ENCODE data around the gene ITGA1. TPM values are rescaled to one million over a fixed set of nuclear protein-coding genes. Genes with fewer than 3 reads are reported as not detected.

ITGA1 gene
- total RNA-seq, 3 donors from 2014 or later: 2.1 to 6.3 (median 4.7) TPM

DNA sequence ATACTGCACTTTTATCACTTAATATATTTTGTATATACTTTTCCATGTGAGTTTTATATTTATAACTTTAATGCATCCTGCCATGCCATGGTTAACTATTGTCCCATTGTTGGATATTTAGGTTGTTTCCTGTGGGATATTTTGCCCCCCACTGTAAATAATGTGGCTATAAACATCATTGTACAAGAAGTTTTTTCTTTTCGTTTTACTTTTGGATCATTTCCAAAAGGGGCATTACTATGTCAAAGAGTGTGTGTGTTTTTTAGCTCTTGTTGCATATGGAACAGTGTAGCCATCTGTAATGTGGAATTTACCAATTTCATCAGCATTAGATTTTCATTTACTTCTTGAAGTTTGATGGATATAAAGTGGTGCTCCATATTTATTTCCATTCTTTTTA, 214.8 kb downstream of the ITGA1 start:
- ATAC-seq: no peak
- Mint-ChIP-seq H3K9me3 (no peaks in the 10 kb centered on the region), H3K36me3 (ENCODE audit: insufficient read depth) (no peaks in the 10 kb centered on the region), H3K27me3 (ENCODE audit: low read depth) (no peaks in the 10 kb centered on the region), H3K4me3 (no peak overlapping the region), H3K4me1 (ENCODE audit: low read depth) (peaks cover 21% of the 10 kb centered on the region)
- DNase-seq: no peak

DNA sequence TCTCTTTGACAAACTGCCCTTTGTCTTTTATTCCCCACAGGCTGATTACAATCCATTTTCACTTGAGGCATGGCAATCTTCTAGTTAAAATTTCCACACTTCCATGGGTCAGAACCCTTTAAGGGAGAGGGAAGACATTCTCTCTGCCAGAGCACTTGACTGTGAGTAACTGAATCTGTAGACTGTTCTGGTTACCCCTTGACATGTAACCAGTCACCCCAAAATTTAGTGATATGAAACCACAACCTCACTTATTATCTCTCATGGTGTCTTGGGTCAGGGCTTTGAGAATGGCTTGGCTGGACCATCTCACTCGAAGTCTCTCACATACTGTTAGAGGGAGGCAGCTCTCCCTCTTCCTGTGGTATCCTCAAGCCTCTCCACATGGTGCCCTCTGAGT, 215.4 kb downstream of the ITGA1 start:
- DNase-seq (no peak), ATAC-seq (no peak)
- Mint-ChIP-seq H3K9me3 (no peaks in the 10 kb centered on the region), H3K4me3 (no peak overlapping the region), H3K36me3 (ENCODE audit: insufficient read depth) (no peaks in the 10 kb centered on the region), H3K4me1 (ENCODE audit: low read depth) (peaks cover 27% of the 10 kb centered on the region), H3K27me3 (ENCODE audit: low read depth) (no peaks in the 10 kb centered on the region)

DNA sequence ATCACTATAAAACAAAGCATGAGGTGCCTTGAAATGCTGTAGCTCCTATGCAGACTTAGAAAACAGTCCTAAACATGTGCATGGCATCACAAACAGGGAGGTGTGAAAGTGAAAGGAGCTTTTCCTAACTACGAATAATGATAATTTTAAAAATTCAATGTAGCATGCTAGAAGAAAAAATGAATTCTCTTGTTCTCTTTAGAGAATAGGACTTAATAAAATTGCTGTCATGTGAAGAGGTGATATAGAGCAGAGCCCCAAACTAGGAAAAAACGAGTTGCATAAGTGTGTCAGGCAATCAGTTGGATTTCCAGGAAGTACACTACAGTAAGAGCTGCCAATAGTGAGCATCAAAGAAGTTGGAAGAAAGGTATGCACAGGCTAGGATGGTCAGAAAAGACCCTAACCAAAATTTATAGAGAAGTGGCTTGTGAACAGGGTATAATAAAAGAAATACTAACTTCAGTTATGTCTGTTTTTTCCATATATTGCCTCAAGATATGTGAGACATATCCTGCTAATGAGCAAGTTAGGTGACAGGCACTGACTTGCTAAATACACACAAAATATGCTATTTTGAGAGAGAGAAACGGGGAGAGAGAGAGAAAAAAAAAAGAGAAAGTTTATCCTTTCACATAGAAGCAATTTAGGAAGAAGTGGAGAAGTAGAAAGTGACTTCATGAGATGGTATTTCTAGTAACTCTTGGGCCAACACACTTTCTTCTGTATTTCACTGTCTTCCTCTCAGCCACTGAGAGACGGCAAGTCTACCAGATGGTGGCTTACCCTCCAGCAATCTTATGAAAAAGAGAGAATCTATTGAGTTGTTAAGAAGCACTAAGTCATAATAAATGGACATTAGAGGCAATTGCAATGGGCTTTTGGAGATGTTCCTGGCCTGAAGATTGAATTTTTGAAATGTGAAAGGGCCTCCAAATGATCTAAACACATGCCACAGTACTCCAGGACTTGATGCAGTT, 219.5 kb downstream of the ITGA1 start:
- H3K27me3 Mint-ChIP-seq (ENCODE audit: low read depth): no peaks in the 10 kb centered on the region
- H3K4me3 Mint-ChIP-seq: no peak overlapping the region
- DNase-seq (no peak), ATAC-seq (no peak)
- peaks cover 44% of the 10 kb centered on the region for H3K4me1 Mint-ChIP-seq (ENCODE audit: low read depth)
- H3K9me3 Mint-ChIP-seq: no peaks in the 10 kb centered on the region
- no peaks in the 10 kb centered on the region for H3K36me3 Mint-ChIP-seq (ENCODE audit: insufficient read depth)

DNA sequence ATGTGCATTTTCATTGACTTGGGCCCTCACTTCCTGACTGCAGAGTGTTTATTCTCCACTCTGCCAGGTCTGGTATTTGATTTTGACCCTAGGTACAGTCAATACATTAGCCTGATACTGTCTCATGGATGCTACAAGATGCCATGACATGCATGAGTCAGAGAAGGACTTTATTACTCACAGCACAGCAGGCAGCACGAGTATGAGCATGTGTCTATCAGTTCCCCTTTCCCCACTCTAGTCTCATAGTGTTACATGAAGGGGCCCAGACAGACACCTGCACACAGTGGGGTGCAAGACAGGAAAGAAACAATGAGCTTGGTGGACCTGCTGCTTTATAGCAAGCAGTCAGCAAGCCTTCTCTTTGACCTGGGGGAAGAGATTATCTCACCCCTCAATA, 221.0 kb downstream of the ITGA1 start:
- Mint-ChIP-seq H3K27me3 (ENCODE audit: low read depth) (no peaks in the 10 kb centered on the region), H3K4me1 (ENCODE audit: low read depth) (peaks cover 44% of the 10 kb centered on the region), H3K36me3 (ENCODE audit: insufficient read depth) (no peaks in the 10 kb centered on the region), H3K9me3 (no peaks in the 10 kb centered on the region), H3K4me3 (no peak overlapping the region)
- ATAC-seq (peak; percentile 91), DNase-seq (no peak)

Other genes starting within 250 kb of the ITGA1 start
- 10 to 100 TPM; 21.2 to 26.5 (median 23.7) TPM for gene PELO, start within 50 bp of the ITGA1 start, total RNA-seq
- gene ITGA2, start 201.4 kb downstream of the ITGA1 start, total RNA-seq: 1 to 10 TPM; 1.0 to 1.1 (median 1.1) TPM